Common myeloid progenitor, CD34-positive (primary cell): Measurements from ENCODE around the gene SNCAIP.

ENCODE experiments used
- CTCF ChIA-PET: fragments of 350-600 bp; sonication (Branson Sonifier 250); formaldehyde crosslinking; loops from one replicate; lab custom pipeline; 2021; ENCODE audit warnings: antibody characterized with exemption; lab: Charles Lee
- POLR2A ChIA-PET: fragments of 350-600 bp; sonication (Branson Sonifier 250); formaldehyde crosslinking; loops from one replicate; lab custom pipeline; 2021; ENCODE audit warnings: antibody characterized with exemption; lab: Charles Lee
- DNase-seq, 3 donors: peaks; one replicate each; pipeline versions ENCODE4 v3.0.0 to v3.0.0-alpha.2; 2013
- H3K27ac ChIP-seq, 2 experiments: 1 replicate in 1 of 2; 2 replicates in 1 of 2; pipeline ENCODE4 v1.7.0; 2013; ENCODE audit warnings: inconsistent platforms in 2 of 2, low read length in 2 of 2, mild to moderate bottlenecking in 2 of 2, low read depth in 1 of 2, moderate library complexity in 1 of 2; ENCODE audit not compliant: severe bottlenecking in 2 of 2, insufficient read depth in 1 of 2, poor library complexity in 1 of 2
- H3K27me3 ChIP-seq, 5 experiments: replicated peaks in 2 of 5; 1 replicate in 3 of 5; 2 replicates in 2 of 5; pipeline versions ENCODE4 v1.6.1 to v1.7.0; 2013; ENCODE audit warnings: low read length in 4 of 5, mild to moderate bottlenecking in 2 of 5, moderate library complexity in 2 of 5, inconsistent platforms in 1 of 5; ENCODE audit not compliant: insufficient read depth in 5 of 5, control insufficient read depth in 4 of 5
- H3K36me3 ChIP-seq, 4 experiments: 1 replicate in 2 of 4; 2 replicates in 2 of 4; pipeline versions ENCODE4 v1.6.1 to v1.7.0; 2013; ENCODE audit warnings: low read length in 3 of 4, control low read depth in 1 of 4, mild to moderate bottlenecking in 1 of 4; ENCODE audit not compliant: control insufficient read depth in 4 of 4, insufficient read depth in 4 of 4
- H3K4me1 ChIP-seq, 4 experiments: 1 replicate in 3 of 4; 2 replicates in 1 of 4; pipeline versions ENCODE4 v1.6.1 to v1.7.1; 2013; ENCODE audit warnings: low read length in 3 of 4, mild to moderate bottlenecking in 3 of 4, control low read depth in 1 of 4, inconsistent platforms in 1 of 4, moderate library complexity in 1 of 4; ENCODE audit not compliant: control insufficient read depth in 4 of 4, insufficient read depth in 4 of 4; ENCODE audit errors: control extremely low read depth in 1 of 4
- H3K4me3 ChIP-seq, 7 experiments: 1 replicate in 4 of 7; 2 replicates in 3 of 7; pipeline versions ENCODE4 v1.5.1 to v1.7.0; 2013; ENCODE audit warnings: mild to moderate bottlenecking in 7 of 7, low read length in 6 of 7, moderate library complexity in 6 of 7, inconsistent platforms in 2 of 7, low read depth in 2 of 7, control low read depth in 1 of 7; ENCODE audit not compliant: insufficient read depth in 4 of 7, control insufficient read depth in 1 of 7; ENCODE audit errors: extremely low read depth in 1 of 7
- H3K9me3 ChIP-seq, 5 experiments: 1 replicate in 4 of 5; 2 replicates in 1 of 5; pipeline versions ENCODE4 v1.6.1 to v1.7.1; 2013; ENCODE audit warnings: low read length in 4 of 5, mild to moderate bottlenecking in 2 of 5, inconsistent platforms in 1 of 5, low read depth in 1 of 5, moderate library complexity in 1 of 5; ENCODE audit not compliant: control insufficient read depth in 4 of 5, insufficient read depth in 2 of 5; ENCODE audit errors: control extremely low read depth in 1 of 5
- WGBS: methylation state at CpG from one replicate; pipeline ENCODE4 v1.1.5; 2013; ENCODE audit not compliant: insufficient coverage; 5-methylcytosine and 5-hydroxymethylcytosine counted together

Gene SNCAIP

GRCh38 chr5:122392824-122393223, 80.8 kb downstream of the SNCAIP start:
- no CpG with 5 or more reads among the region's 2 CpGs for WGBS
- ChIA-PET POLR2A (no interaction called here), CTCF (no interaction called here)
- Histone ChIP-seq H3K4me3 (no peak overlapping the region), H3K27me3 (peaks cover 0 to 2% (median 0%) of the 10 kb centered on the region in 5 experiments), H3K27ac (no peak overlapping the region), H3K9me3 (peaks cover 0 to 2% (median 0%) of the 10 kb centered on the region in 5 experiments), H3K4me1 (no peaks in the 10 kb centered on the region), H3K36me3 (no peaks in the 10 kb centered on the region)
- DNase-seq, result no peak

- Histone ChIP-seq H3K4me3 (no peak overlapping the region), H3K27ac (no peak overlapping the region), H3K4me1 (no peaks in the 10 kb centered on the region), H3K9me3 (peaks cover 0 to 2% (median 0%) of the 10 kb centered on the region in 5 experiments), H3K27me3 (peaks cover 0 to 2% (median 0%) of the 10 kb centered on the region in 5 experiments), H3K36me3 (no peaks in the 10 kb centered on the region)
- 92% methylated on average over 5 of the region's 6 CpGs for WGBS
- POLR2A ChIA-PET, result no interaction called here
- no peak for DNase-seq
- CTCF ChIA-PET, result no interaction called here
Observed at GRCh38 chr5:122394284-122394930, 82.4 kb downstream of the SNCAIP start.

- no peak for DNase-seq
- H3K4me1 ChIP-seq, result no peaks in the 10 kb centered on the region
- no peaks in the 10 kb centered on the region for H3K27me3 ChIP-seq
- H3K36me3 ChIP-seq, result no peaks in the 10 kb centered on the region
- no peak overlapping the region for H3K27ac ChIP-seq
- ChIA-PET POLR2A (no interaction called here), CTCF (no interaction called here)
- no peak overlapping the region for H3K4me3 ChIP-seq
- 92% methylated on average over 2 of the region's 2 CpGs for WGBS
- peaks cover 0 to 2% (median 0%) of the 10 kb centered on the region in 5 experiments for H3K9me3 ChIP-seq
Observed at GRCh38 chr5:122398016-122398415, 86.0 kb downstream of the SNCAIP start.

GRCh38 chr5:122400341-122400740, 88.3 kb downstream of the SNCAIP start:
- Histone ChIP-seq H3K27ac (no peak overlapping the region), H3K36me3 (no peaks in the 10 kb centered on the region), H3K27me3 (no peaks in the 10 kb centered on the region), H3K4me3 (no peak overlapping the region), H3K9me3 (peaks cover 0 to 2% (median 0%) of the 10 kb centered on the region in 5 experiments), H3K4me1 (no peaks in the 10 kb centered on the region)
- no CpG with 5 or more reads among the region's 1 CpG for WGBS
- POLR2A ChIA-PET, result no interaction called here
- no peak for DNase-seq
- CTCF ChIA-PET, result no interaction called here

GRCh38 chr5:122400938-122401337, 88.9 kb downstream of the SNCAIP start:
- Histone ChIP-seq H3K27me3 (no peaks in the 10 kb centered on the region), H3K4me1 (no peaks in the 10 kb centered on the region), H3K27ac (no peak overlapping the region), H3K9me3 (no peaks in the 10 kb centered on the region), H3K36me3 (no peaks in the 10 kb centered on the region), H3K4me3 (no peak overlapping the region)
- ChIA-PET CTCF (no interaction called here), POLR2A (no interaction called here)
- no peak for DNase-seq
- WGBS, result 100% methylated on average over 1 of the region's 1 CpG

GRCh38 chr5:122401976-122402725, 90.1 kb downstream of the SNCAIP start:
- POLR2A ChIA-PET, result no interaction called here
- H3K27ac ChIP-seq, result no peak overlapping the region
- CTCF ChIA-PET, result interaction anchor here (0.7 kb wide), 1 partner anchor 8 kb away, joined by 3 read pairs; no protein-coding TSS in a partner anchor
- no peaks in the 10 kb centered on the region for H3K36me3 ChIP-seq
- 97% methylated on average over 4 of the region's 4 CpGs for WGBS
- H3K4me3 ChIP-seq, result no peak overlapping the region
- H3K4me1 ChIP-seq, result no peaks in the 10 kb centered on the region
- DNase-seq, result no peak
- no peaks in the 10 kb centered on the region for H3K27me3 ChIP-seq
- H3K9me3 ChIP-seq, result no peaks in the 10 kb centered on the region

GRCh38 chr5:122402955-122403685, 91.1 kb downstream of the SNCAIP start:
- POLR2A ChIA-PET, result no interaction called here

More at GRCh38 chr5:122402955-122403685, 91.1 kb downstream of the SNCAIP start:
- Histone ChIP-seq H3K4me3 (no peak overlapping the region), H3K9me3 (no peaks in the 10 kb centered on the region), H3K27me3 (no peaks in the 10 kb centered on the region), H3K36me3 (no peaks in the 10 kb centered on the region), H3K27ac (no peak overlapping the region), H3K4me1 (no peaks in the 10 kb centered on the region)
- DNase-seq, result no peak
- CTCF ChIA-PET, result no interaction called here
- WGBS, result 96% methylated on average over 4 of the region's 6 CpGs
